ENCODE data around the gene NDUFA6.

DNA sequence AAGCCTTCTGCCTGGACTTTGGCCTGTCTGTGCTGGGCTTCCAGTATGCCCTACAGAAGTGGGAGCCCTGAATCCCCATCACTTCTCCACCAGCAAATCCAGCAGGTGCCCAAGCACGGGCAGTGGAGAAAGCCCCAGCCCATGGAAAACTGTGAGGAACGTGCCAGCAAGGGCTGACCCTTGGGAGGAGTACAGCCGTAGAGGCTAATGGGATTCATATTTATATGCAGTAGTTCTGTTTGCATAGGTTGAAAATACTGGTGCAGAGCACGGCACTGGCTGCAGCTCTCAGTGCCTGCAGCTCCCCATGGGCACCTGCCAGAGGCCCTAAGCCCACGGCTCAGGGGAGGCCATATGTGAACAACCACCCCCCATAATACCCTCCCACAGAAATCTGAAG is 30.1 kb downstream of the NDUFA6 start:
- TF ChIP-seq NFRKB (IDR thresholded peaks at IDR 0.05) (no peak), FOXK2 (IDR thresholded peaks at IDR 0.05) (no peak), SUZ12 (IDR thresholded peaks at IDR 0.05) (no peak), TARDBP (IDR thresholded peaks at IDR 0.05) (no peak)

Measured in HEK293T (cell line).